Measurements from ENCODE around the gene ANKRD39.
"Not testable (repeated sequence)": the region's sequence is repeated elsewhere in the genome, so short reads cannot be mapped to it uniquely, and the experiment has no call there.

DNA sequence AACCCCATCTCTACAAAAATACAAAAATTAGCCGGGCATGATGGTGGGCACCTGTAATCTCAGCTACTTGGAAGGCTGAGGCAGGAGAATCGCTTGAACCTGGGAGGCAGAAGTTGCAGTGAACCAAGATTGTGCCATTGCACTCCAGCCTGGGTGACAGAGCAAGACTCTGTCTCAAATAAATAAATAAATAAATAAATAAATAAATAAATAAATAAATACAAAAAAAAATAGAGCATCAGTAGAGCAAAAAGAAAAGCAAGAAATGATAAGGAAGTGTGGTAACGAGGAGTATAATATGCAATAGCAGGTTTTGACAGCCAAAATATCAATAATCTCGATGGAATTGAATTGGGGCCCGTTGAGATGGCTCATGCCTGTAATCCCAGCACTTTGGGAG, 31.7 kb upstream of the ANKRD39 start:
- not testable (repeated sequence) for TF ChIP-seq HNF4A (conservative IDR thresholded peaks at IDR 0.05); RAD21 (IDR thresholded peaks at IDR 0.05)
